Right lobe of liver (tissue), 4 donors: ENCODE data around the gene ATP6V1G3.

Source experiments
- CTCF ChIP-seq, 4 donors: fragments of 200-600 bp in 3 of 4; fragments of 450-650 bp in 1 of 4; IDR thresholded peaks; one replicate each; pipeline versions ENCODE4 v1.5.1 to v1.8.0; 2016 to 2022; ENCODE audit warnings: antibody characterized with exemption in 4 of 4, mild to moderate bottlenecking in 2 of 4
- POLR2A ChIP-seq: fragments of 450-650 bp; IDR thresholded peaks from one replicate; pipeline ENCODE4 v1.6.1; 2017; ENCODE audit warnings: antibody characterized with exemption, mild to moderate bottlenecking
- donor health status: DM: no; HTN: no; CAD: no.
- donor health status: DM: no; HTN: no; CAD: no.
- donor health status: DM: no; HTN: yes; CAD: no.

DNA sequence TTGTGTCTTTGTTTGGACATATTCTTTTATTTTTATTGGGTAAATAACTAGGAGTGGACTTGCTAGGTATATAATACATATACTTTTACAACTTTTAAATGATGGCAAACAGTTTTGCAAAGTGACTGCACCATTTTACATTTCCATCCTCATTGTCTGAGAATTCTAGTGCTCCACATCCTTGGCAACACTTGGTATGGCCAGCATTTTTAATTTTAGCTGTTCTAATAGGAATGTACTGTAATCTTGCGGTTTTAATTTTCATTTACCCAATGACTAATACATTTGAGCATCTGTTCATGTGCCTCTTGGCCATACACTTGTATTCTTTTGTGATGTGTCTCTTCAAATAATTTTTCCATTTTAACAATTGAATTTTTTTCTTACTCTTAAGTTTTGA is 37.0 kb upstream of the ATP6V1G3 start:
- TF ChIP-seq CTCF (IDR thresholded peaks at IDR 0.05) (no peak), POLR2A (no peak)
